Measurements from ENCODE around the gene PSMD9.

- no peak for TF ChIP-seq CTCF (conservative IDR thresholded peaks at IDR 0.05)
- TF ChIP-seq EZH2 (IDR thresholded peaks at IDR 0.05; ENCODE audit: low read depth) = no peak
These were observed 48.4 kb upstream of the PSMD9 start for GRCh38 chr12:121839993-121840761.
